A673 (cell line): ENCODE measurements around the gene RAB27B. TPM values are rescaled to one million over a fixed set of nuclear protein-coding genes. Genes with fewer than 3 reads are reported as not detected.

Experiments used
- BruUV-seq: library from RNA; stranded (reverse); fragments of 400-500 nt; replicated peaks from 2 replicates; lab custom pipeline; 2021; lab: Mats Ljungman, UMichigan
- CTCF ChIA-PET: fragments of 300-600 bp; sonication (Branson Sonifier 250); formaldehyde crosslinking; loops from one replicate; lab custom pipeline; 2022; ENCODE audit warnings: antibody characterized with exemption; lab: Charles Lee
- POLR2A ChIA-PET: fragments of 300-600 bp; sonication (Branson Sonifier 250); formaldehyde crosslinking; loops from one replicate; lab custom pipeline; 2022; ENCODE audit warnings: antibody characterized with exemption; ENCODE audit not compliant: low non-redundant PET; lab: Charles Lee
- DNase-seq: peaks from one replicate; pipeline ENCODE4 v3.0.0-alpha.2; 2015; ENCODE audit warnings: low spot score
- H3K27ac ChIP-seq: fragments of 200-600 bp; sonication (generic); 2 replicates; pipeline ENCODE4 v1.5.1; 2016; ENCODE audit warnings: mixed run types, low read depth, mild to moderate bottlenecking, mixed read lengths, antibody characterized with exemption, low read length; ENCODE audit not compliant: poor library complexity, severe bottlenecking
- H3K27me3 ChIP-seq: fragments of 200-600 bp; sonication (generic); replicated peaks from 2 replicates; pipeline ENCODE4 v1.6.1; 2017; ENCODE audit warnings: mixed run types, low read depth, mild to moderate bottlenecking, mixed read lengths, antibody characterized with exemption, low read length; ENCODE audit not compliant: insufficient read depth, poor library complexity
- H3K36me3 ChIP-seq: fragments of 200-600 bp; sonication (generic); 2 replicates; pipeline ENCODE4 v1.6.1; 2016; ENCODE audit warnings: mixed run types, mild to moderate bottlenecking, mixed read lengths, antibody characterized with exemption, low read length; ENCODE audit not compliant: insufficient read depth, poor library complexity, severe bottlenecking
- H3K4me1 ChIP-seq: fragments of 200-600 bp; sonication (generic); 2 replicates; pipeline ENCODE4 v1.6.1; 2017; ENCODE audit warnings: mixed run types, mild to moderate bottlenecking, mixed read lengths, antibody characterized with exemption, low read length; ENCODE audit not compliant: insufficient read depth, poor library complexity, severe bottlenecking
- H3K4me3 ChIP-seq: fragments of 200-600 bp; sonication (generic); 2 replicates; pipeline ENCODE4 v1.5.1; 2016; ENCODE audit warnings: low read depth, mixed run types, mild to moderate bottlenecking, mixed read lengths, low read length; ENCODE audit not compliant: poor library complexity, severe bottlenecking
- H3K9me3 ChIP-seq: fragments of 200-600 bp; sonication (generic); 2 replicates; pipeline ENCODE4 v1.6.1; 2016; ENCODE audit warnings: mixed run types, low read depth, mild to moderate bottlenecking, mixed read lengths, antibody characterized with exemption, low read length; ENCODE audit not compliant: poor library complexity, severe bottlenecking
- CTCF ChIP-seq: fragments of 300-800, 200-600 bp; sonication (generic); conservative IDR thresholded peaks from 2 replicates; pipeline ENCODE4 v1.5.1; 2017; ENCODE audit warnings: low read depth, mild to moderate bottlenecking, antibody characterized with exemption, low read length, moderate library complexity, mixed read lengths
- EZH2 ChIP-seq: fragments of 200-600 bp; sonication (generic); IDR thresholded peaks from 2 replicates; pipeline ENCODE4 v1.6.1; 2017; ENCODE audit warnings: borderline replicate concordance, low read depth, mild to moderate bottlenecking, mixed read lengths, antibody characterized with exemption, low read length; ENCODE audit not compliant: poor library complexity, severe bottlenecking
- intact Hi-C: fragments of 100-400 bp; cut with micrococcal nuclease; formaldehyde crosslinking; loops from one replicate; pipeline ENCODE4 v1.10.0; 2022; ENCODE audit not compliant: unreplicated experiment
- total RNA-seq: library from RNA; stranded (reverse); gene quantifications from 2 replicates; pipeline ENCODE4 v1.2.3, GENCODE V29; 2021

RAB27B gene
- total RNA-seq, 1 experiment from 2014 or later = not detected

GRCh38 chr18:54923339-54923956 is 95.2 kb downstream of the RAB27B start:
- Histone ChIP-seq H3K27me3 (no peaks in the 10 kb centered on the region), H3K9me3 (no peaks in the 10 kb centered on the region), H3K27ac (no peak overlapping the region), H3K4me1 (peaks cover 13% of the 10 kb centered on the region), H3K4me3 (no peak overlapping the region), H3K36me3 (no peaks in the 10 kb centered on the region)
- ChIA-PET CTCF (no interaction called here), POLR2A (no interaction called here)
- no peak for DNase-seq
- TF ChIP-seq CTCF = no peak
- TF ChIP-seq EZH2 = no peak
- BruUV-seq = no TSS peak
- intact Hi-C loops = no loop called here

- H3K4me1 ChIP-seq = peaks cover 13% of the 10 kb centered on the region
- no peaks in the 10 kb centered on the region for H3K36me3 ChIP-seq
- no peaks in the 10 kb centered on the region for H3K27me3 ChIP-seq
- ChIA-PET POLR2A (no interaction called here), CTCF (no interaction called here)
- intact Hi-C loops = no loop called here
- no peak for TF ChIP-seq CTCF
- TF ChIP-seq EZH2 = no peak
- no peak overlapping the region for H3K27ac ChIP-seq
- DNase-seq = no peak
- no peak overlapping the region for H3K4me3 ChIP-seq
- no TSS peak for BruUV-seq
- H3K9me3 ChIP-seq = no peaks in the 10 kb centered on the region
Measured at GRCh38 chr18:54924948-54925347, 96.7 kb downstream of the RAB27B start.

- intact Hi-C loops = no loop called here
- no peak for TF ChIP-seq CTCF
- no peak for TF ChIP-seq EZH2
- BruUV-seq = no TSS peak
- H3K4me1 ChIP-seq = peaks cover 13% of the 10 kb centered on the region
- no peak for DNase-seq
- no peaks in the 10 kb centered on the region for H3K36me3 ChIP-seq
- ChIA-PET POLR2A (no interaction called here), CTCF (no interaction called here)
- H3K9me3 ChIP-seq = no peaks in the 10 kb centered on the region
- H3K4me3 ChIP-seq = no peak overlapping the region
- no peak overlapping the region for H3K27ac ChIP-seq
- H3K27me3 ChIP-seq = no peaks in the 10 kb centered on the region
Measured at GRCh38 chr18:54926593-54927325, 98.5 kb downstream of the RAB27B start.
